Neural progenitor cell (in vitro differentiated cells): ENCODE results near the gene MGAT4B.

ENCODE experiments used
- CTCF ChIP-seq: fragments of 200-600 bp; sonication (generic); IDR thresholded peaks from 2 replicates; pipeline ENCODE4 v1.5.1; 2017; ENCODE audit warnings: antibody characterized with exemption, mild to moderate bottlenecking
- EZH2 ChIP-seq: fragments of 200-600 bp; sonication (generic); IDR thresholded peaks from 2 replicates; pipeline ENCODE4 v1.6.1; 2017; ENCODE audit warnings: antibody characterized with exemption, mild to moderate bottlenecking, moderate library complexity

- no peak for TF ChIP-seq CTCF
- no peak for TF ChIP-seq EZH2
These were observed 23.5 kb downstream of the MGAT4B start for GRCh38 chr5:179783128-179783527.
